ENCODE data around the gene PSMG3.

The PSMG3 gene

GRCh38 chr7:1542841-1543747, 26.7 kb downstream of the PSMG3 start:
- H3K4me3 ChIP-seq (ENCODE audit: low read depth, low read length): no peak overlapping the region
- no peak for TF ChIP-seq CTCF (IDR thresholded peaks at IDR 0.05; ENCODE audit: low read depth, low read length)

DNA sequence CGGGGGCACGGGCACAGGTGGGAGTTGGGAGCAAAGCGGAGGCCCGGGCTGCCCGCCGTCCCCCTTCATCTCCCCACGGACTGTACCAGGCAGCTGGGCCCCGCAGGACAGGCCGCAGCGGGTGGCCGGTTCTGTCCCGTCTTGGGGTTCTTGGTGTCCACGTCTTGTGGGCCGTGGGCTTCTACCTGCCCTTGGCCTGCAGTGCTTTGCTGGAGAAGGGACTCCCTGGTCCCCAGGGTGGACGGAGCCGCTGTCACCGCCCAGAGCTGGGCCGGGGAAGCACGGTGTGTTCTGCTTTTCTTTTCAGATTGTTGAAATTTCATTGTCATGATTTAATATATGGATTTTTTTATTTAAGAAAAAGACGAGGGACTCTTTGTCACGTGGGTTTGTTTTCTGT, 27.5 kb downstream of the PSMG3 start:
- no peak overlapping the region for H3K4me3 ChIP-seq (ENCODE audit: low read depth, low read length)
- no peak for TF ChIP-seq CTCF (IDR thresholded peaks at IDR 0.05; ENCODE audit: low read depth, low read length)

DNA sequence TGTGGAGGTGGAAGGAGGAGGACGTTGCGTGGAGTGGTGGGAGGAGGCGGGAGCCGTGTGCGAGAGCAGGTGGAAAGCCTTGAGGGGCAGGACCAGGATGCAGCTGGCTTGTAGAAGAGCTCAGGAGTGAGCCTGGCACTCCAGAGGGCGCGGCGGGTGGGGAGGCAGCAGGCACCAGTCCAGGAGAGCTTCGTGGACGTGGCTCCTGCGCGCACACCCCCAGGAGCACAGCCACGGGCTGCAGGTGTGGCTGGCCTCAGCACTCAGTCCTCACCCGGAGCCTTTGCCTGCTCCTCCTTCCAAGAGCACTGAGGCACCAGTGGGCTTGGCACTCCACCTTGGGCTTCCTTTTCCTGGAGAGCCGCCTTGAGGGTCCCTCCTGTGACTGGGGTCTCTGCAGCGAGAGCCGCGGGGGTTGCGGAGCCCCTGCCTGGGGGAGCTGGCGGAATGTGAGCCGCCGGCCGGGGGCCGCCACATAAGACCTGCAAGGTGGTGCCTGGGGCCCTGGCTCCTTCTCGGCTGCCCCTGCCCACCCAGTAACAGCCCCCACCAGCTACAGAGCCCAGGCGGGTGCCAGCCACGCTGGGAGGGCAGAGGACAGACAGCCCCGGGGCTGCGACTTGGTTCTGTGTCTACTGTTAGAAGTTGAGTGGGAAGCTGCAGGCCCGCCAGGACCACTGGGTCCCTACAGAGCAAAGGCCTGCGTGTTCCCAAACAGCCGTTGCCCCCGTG, 28.2 kb downstream of the PSMG3 start:
- no peak for TF ChIP-seq CTCF (IDR thresholded peaks at IDR 0.05; ENCODE audit: low read depth, low read length)
- no peak overlapping the region for H3K4me3 ChIP-seq (ENCODE audit: low read depth, low read length)

GRCh38 chr7:1540776-1541271, 29.0 kb downstream of the PSMG3 start:
- H3K4me3 ChIP-seq (ENCODE audit: low read depth, low read length): no peak overlapping the region
- no peak for TF ChIP-seq CTCF (IDR thresholded peaks at IDR 0.05; ENCODE audit: low read depth, low read length)

DNA sequence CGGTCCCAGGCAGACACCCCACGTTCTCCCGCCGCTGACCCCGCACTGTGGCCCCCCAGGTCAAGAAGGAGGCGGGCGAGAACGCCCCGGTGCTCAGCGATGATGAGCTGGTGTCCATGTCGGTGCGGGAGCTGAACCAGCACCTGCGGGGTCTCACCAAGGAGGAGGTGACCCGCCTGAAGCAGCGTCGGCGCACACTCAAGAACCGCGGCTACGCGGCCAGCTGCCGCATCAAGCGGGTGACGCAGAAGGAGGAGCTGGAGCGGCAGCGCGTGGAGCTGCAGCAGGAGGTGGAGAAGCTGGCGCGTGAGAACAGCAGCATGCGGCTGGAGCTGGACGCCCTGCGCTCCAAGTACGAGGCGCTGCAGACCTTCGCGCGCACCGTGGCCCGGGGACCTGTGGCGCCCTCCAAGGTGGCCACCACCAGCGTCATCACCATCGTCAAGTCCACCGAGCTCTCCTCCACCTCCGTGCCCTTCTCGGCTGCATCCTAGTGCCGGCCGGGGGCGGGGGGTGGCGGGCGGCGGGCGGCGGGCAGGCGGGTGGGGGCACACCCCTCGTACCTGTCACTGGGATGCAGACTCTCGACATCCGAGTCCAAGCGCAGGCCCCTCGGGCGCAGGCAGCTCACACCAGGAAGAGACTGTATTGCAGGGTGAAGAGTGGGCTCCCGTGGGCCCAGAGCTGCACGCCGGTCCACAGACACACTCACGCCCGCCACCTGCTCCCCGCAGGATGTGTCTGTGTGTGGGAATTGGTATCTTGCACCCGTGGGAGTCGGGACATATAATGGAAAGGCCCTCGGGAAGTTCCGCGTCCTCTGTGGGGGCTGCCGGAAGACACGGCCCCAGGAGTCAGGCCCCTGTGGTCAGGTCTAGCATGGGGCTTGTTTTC, 29.7 kb downstream of the PSMG3 start:
- no peak for TF ChIP-seq CTCF (IDR thresholded peaks at IDR 0.05; ENCODE audit: low read depth, low read length)
- no peak overlapping the region for H3K4me3 ChIP-seq (ENCODE audit: low read depth, low read length)

DNA sequence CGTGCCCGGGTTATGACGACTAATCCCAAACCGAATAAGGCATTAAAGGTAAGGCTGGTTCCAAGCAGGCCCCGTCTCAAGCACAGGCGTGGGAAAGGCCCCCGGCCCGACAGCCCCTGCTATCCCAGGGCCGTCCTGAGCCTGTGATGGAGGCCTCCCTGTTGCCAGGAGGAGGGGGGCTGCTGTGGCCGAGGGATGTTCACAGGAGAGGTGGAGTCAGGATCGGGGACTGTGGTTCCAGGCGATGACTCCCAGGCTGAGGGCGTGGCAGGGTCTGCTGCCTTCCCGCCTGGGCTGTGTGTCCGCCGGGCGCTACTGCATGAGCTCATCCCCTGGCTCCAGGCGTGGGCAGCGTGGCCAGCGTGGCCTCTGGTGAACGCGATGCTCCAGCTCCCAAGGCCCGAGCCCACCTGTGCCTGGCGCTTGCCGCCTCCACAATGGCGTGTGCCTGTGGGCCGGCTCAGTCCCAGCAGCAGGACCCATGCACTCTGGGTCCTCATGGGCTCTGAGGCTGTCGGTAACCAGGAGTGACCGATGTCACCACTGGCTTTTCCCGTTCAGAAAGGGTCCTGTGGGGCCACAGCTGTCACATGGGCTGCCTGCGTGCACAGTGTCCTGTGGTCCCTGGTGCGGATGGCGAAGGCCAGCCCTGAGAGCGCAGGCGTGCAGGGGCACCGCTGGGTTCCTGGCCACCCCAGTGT, 30.5 kb downstream of the PSMG3 start:
- no peak overlapping the region; the same call in none of the 2 replicates for H3K4me3 ChIP-seq (ENCODE audit: low read depth, low read length)
- no peak for TF ChIP-seq CTCF (IDR thresholded peaks at IDR 0.05; ENCODE audit: low read depth, low read length)

Measured in WI38 (cell line).